A673 (cell line): ENCODE data around the gene SLC22A4. TPM values are rescaled to one million over a fixed set of nuclear protein-coding genes. Genes with fewer than 3 reads are reported as not detected.

Experiments
- BruUV-seq: library from RNA; stranded (reverse); fragments of 400-500 nt; replicated peaks from 2 replicates; lab custom pipeline; 2021; lab: Mats Ljungman, UMichigan
- CTCF ChIA-PET: fragments of 300-600 bp; sonication (Branson Sonifier 250); formaldehyde crosslinking; loops from one replicate; lab custom pipeline; 2022; ENCODE audit warnings: antibody characterized with exemption; lab: Charles Lee
- POLR2A ChIA-PET: fragments of 300-600 bp; sonication (Branson Sonifier 250); formaldehyde crosslinking; loops from one replicate; lab custom pipeline; 2022; ENCODE audit warnings: antibody characterized with exemption; ENCODE audit not compliant: low non-redundant PET; lab: Charles Lee
- DNase-seq: peaks from one replicate; pipeline ENCODE4 v3.0.0-alpha.2; 2015; ENCODE audit warnings: low spot score
- H3K27ac ChIP-seq: fragments of 200-600 bp; sonication (generic); 2 replicates; pipeline ENCODE4 v1.5.1; 2016; ENCODE audit warnings: mixed run types, low read depth, mild to moderate bottlenecking, mixed read lengths, antibody characterized with exemption, low read length; ENCODE audit not compliant: poor library complexity, severe bottlenecking
- H3K27me3 ChIP-seq: fragments of 200-600 bp; sonication (generic); replicated peaks from 2 replicates; pipeline ENCODE4 v1.6.1; 2017; ENCODE audit warnings: mixed run types, low read depth, mild to moderate bottlenecking, mixed read lengths, antibody characterized with exemption, low read length; ENCODE audit not compliant: insufficient read depth, poor library complexity
- H3K36me3 ChIP-seq: fragments of 200-600 bp; sonication (generic); 2 replicates; pipeline ENCODE4 v1.6.1; 2016; ENCODE audit warnings: mixed run types, mild to moderate bottlenecking, mixed read lengths, antibody characterized with exemption, low read length; ENCODE audit not compliant: insufficient read depth, poor library complexity, severe bottlenecking
- H3K4me1 ChIP-seq: fragments of 200-600 bp; sonication (generic); 2 replicates; pipeline ENCODE4 v1.6.1; 2017; ENCODE audit warnings: mixed run types, mild to moderate bottlenecking, mixed read lengths, antibody characterized with exemption, low read length; ENCODE audit not compliant: insufficient read depth, poor library complexity, severe bottlenecking
- H3K4me3 ChIP-seq: fragments of 200-600 bp; sonication (generic); 2 replicates; pipeline ENCODE4 v1.5.1; 2016; ENCODE audit warnings: low read depth, mixed run types, mild to moderate bottlenecking, mixed read lengths, low read length; ENCODE audit not compliant: poor library complexity, severe bottlenecking
- H3K9me3 ChIP-seq: fragments of 200-600 bp; sonication (generic); 2 replicates; pipeline ENCODE4 v1.6.1; 2016; ENCODE audit warnings: mixed run types, low read depth, mild to moderate bottlenecking, mixed read lengths, antibody characterized with exemption, low read length; ENCODE audit not compliant: poor library complexity, severe bottlenecking
- CTCF ChIP-seq: fragments of 300-800, 200-600 bp; sonication (generic); conservative IDR thresholded peaks from 2 replicates; pipeline ENCODE4 v1.5.1; 2017; ENCODE audit warnings: low read depth, mild to moderate bottlenecking, antibody characterized with exemption, low read length, moderate library complexity, mixed read lengths
- EZH2 ChIP-seq: fragments of 200-600 bp; sonication (generic); IDR thresholded peaks from 2 replicates; pipeline ENCODE4 v1.6.1; 2017; ENCODE audit warnings: borderline replicate concordance, low read depth, mild to moderate bottlenecking, mixed read lengths, antibody characterized with exemption, low read length; ENCODE audit not compliant: poor library complexity, severe bottlenecking
- intact Hi-C: fragments of 100-400 bp; cut with micrococcal nuclease; formaldehyde crosslinking; loops from one replicate; pipeline ENCODE4 v1.10.0; 2022; ENCODE audit not compliant: unreplicated experiment
- total RNA-seq: library from RNA; stranded (reverse); gene quantifications from 2 replicates; pipeline ENCODE4 v1.2.3, GENCODE V29; 2021

SLC22A4 gene
- total RNA-seq, 1 experiment from 2014 or later: 0.99 TPM

DNA sequence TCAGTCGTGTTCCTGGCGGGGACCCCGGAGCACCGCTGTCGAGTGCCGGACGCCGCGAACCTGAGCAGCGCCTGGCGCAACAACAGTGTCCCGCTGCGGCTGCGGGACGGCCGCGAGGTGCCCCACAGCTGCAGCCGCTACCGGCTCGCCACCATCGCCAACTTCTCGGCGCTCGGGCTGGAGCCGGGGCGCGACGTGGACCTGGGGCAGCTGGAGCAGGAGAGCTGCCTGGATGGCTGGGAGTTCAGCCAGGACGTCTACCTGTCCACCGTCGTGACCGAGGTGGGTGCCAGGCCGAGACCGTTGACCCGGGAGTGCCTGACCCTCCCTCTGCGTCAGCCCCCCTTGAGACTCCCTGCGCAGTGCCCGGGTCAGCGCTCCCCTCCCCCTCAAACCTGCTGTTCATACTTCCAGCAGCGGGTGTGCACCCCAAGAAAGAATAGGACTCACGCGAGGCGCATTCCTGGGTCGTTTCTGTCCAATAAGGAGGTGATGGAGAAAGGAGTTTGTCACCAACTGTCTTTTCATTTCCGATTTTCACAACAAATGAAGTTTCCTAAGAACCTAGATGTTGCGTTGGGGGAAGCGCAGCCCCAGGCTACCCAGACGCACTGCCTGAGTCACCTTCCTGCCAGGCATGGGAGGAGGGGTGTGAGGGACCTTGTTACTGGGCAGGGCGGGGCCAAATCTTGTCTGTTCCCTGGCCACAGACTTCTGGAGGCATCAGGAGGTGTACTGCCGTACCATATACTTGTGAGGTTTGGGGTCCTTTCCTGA lies 722 bp downstream of the SLC22A4 start:
- H3K4me1 ChIP-seq: peaks cover 12% of the 10 kb centered on the region
- POLR2A ChIA-PET: interaction anchor here (0.7 kb wide), 1 partner anchor 14 kb away, joined by 3 read pairs; no protein-coding TSS in a partner anchor
- H3K4me3 ChIP-seq: peak overlapping the region; percentile 60
- CTCF ChIA-PET: no interaction called here
- TF ChIP-seq CTCF (no peak), EZH2 (no peak)
- DNase-seq: peak; percentile 63
- no peaks in the 10 kb centered on the region for H3K27me3 ChIP-seq
- no peak overlapping the region for H3K27ac ChIP-seq
- intact Hi-C loops: no loop called here
- BruUV-seq: no TSS peak
- H3K9me3 ChIP-seq: no peaks in the 10 kb centered on the region
- H3K36me3 ChIP-seq: no peaks in the 10 kb centered on the region

GRCh38 chr5:132295505-132296411 lies 1.6 kb downstream of the SLC22A4 start:
- Histone ChIP-seq H3K27ac (no peak overlapping the region), H3K36me3 (no peaks in the 10 kb centered on the region), H3K4me1 (peaks cover 12% of the 10 kb centered on the region), H3K27me3 (no peaks in the 10 kb centered on the region), H3K4me3 (no peak overlapping the region), H3K9me3 (no peaks in the 10 kb centered on the region)
- DNase-seq: no peak
- intact Hi-C loops: no loop called here
- BruUV-seq: TSS peak; percentile 30
- TF ChIP-seq EZH2 (no peak), CTCF (no peak)
- POLR2A ChIA-PET: no interaction called here
- CTCF ChIA-PET: no interaction called here

GRCh38 chr5:132296412-132297016 lies 2.3 kb downstream of the SLC22A4 start:
- DNase-seq: no peak
- Histone ChIP-seq H3K36me3 (no peaks in the 10 kb centered on the region), H3K9me3 (no peaks in the 10 kb centered on the region), H3K4me3 (no peak overlapping the region), H3K4me1 (peaks cover 12% of the 10 kb centered on the region), H3K27ac (no peak overlapping the region), H3K27me3 (no peaks in the 10 kb centered on the region)
- ChIA-PET CTCF (no interaction called here), POLR2A (no interaction called here)
- BruUV-seq: no TSS peak
- TF ChIP-seq EZH2: no peak
- TF ChIP-seq CTCF: no peak
- intact Hi-C loops: no loop called here
